ENCODE results near the gene CEP152.
"Not testable (repeated sequence)": the region's sequence is repeated elsewhere in the genome, so short reads cannot be mapped to it uniquely, and the experiment has no call there.

The CEP152 gene

GRCh38 chr15:48810414-48811324, at the start of gene CEP152:
Gene CEP152 (minus strand): TSS chr15:48811069. CDS start chr15:48805649, 5,420 bp downstream.
- DNase-seq: peak; percentile 100

GRCh38 chr15:48859426-48859825, 48.6 kb upstream of the CEP152 start:
- DNase-seq: no peak

- DNase-seq: no peak
Observed at GRCh38 chr15:48858401-48858800, 47.5 kb upstream of the CEP152 start.

- DNase-seq: peak; percentile 74
Observed at GRCh38 chr15:48856942-48857341, 46.1 kb upstream of the CEP152 start.

GRCh38 chr15:48855501-48856440, 44.9 kb upstream of the CEP152 start:
- DNase-seq: no peak

- not testable (repeated sequence) for DNase-seq
Observed at GRCh38 chr15:48854434-48854833, 43.6 kb upstream of the CEP152 start.

GRCh38 chr15:48851956-48852355, 41.1 kb upstream of the CEP152 start:
- no peak for DNase-seq

- DNase-seq: no peak
Observed at GRCh38 chr15:48850648-48851047, 39.8 kb upstream of the CEP152 start.

GRCh38 chr15:48845123-48845522, 34.3 kb upstream of the CEP152 start:
- DNase-seq: no peak

GRCh38 chr15:48842501-48842900, 31.6 kb upstream of the CEP152 start:
- no peak for DNase-seq

- no peak for DNase-seq
Observed at GRCh38 chr15:48834756-48835155, 23.9 kb upstream of the CEP152 start.

- DNase-seq: peak; percentile 62
Observed at GRCh38 chr15:48833526-48834239, 22.8 kb upstream of the CEP152 start.

- DNase-seq: no peak
Observed at GRCh38 chr15:48832648-48833047, 21.8 kb upstream of the CEP152 start.

- DNase-seq: no peak
Observed at GRCh38 chr15:48828906-48829305, 18.0 kb upstream of the CEP152 start.

GRCh38 chr15:48828471-48828870, 17.6 kb upstream of the CEP152 start:
- no peak for DNase-seq

- DNase-seq: no peak
Observed at GRCh38 chr15:48825075-48825474, 14.2 kb upstream of the CEP152 start.

GRCh38 chr15:48823706-48824105, 12.8 kb upstream of the CEP152 start:
- DNase-seq: no peak

- DNase-seq: peak; percentile 84
Observed at GRCh38 chr15:48823237-48823636, 12.4 kb upstream of the CEP152 start.

- no peak for DNase-seq
Observed at GRCh38 chr15:48814286-48814685, 3.4 kb upstream of the CEP152 start.

GRCh38 chr15:48811325-48811958, 573 bp upstream of the CEP152 start:
- no peak for DNase-seq

- DNase-seq: no peak
Observed at GRCh38 chr15:48806151-48806550, 4.7 kb downstream of the CEP152 start.

- no peak for DNase-seq
Observed at GRCh38 chr15:48805591-48805990, 5.3 kb downstream of the CEP152 start.
